GM18519 (cell line): ENCODE data around the gene SERGEF.

Experiments
- ATAC-seq: cut with Tn5 transposase; IDR thresholded peaks from one replicate; pipeline ENCODE4 v1.9.1; 2021; ENCODE audit warnings: mild to moderate bottlenecking, moderate library complexity; ENCODE audit not compliant: unreplicated experiment, low FRiP score

SERGEF gene

DNA sequence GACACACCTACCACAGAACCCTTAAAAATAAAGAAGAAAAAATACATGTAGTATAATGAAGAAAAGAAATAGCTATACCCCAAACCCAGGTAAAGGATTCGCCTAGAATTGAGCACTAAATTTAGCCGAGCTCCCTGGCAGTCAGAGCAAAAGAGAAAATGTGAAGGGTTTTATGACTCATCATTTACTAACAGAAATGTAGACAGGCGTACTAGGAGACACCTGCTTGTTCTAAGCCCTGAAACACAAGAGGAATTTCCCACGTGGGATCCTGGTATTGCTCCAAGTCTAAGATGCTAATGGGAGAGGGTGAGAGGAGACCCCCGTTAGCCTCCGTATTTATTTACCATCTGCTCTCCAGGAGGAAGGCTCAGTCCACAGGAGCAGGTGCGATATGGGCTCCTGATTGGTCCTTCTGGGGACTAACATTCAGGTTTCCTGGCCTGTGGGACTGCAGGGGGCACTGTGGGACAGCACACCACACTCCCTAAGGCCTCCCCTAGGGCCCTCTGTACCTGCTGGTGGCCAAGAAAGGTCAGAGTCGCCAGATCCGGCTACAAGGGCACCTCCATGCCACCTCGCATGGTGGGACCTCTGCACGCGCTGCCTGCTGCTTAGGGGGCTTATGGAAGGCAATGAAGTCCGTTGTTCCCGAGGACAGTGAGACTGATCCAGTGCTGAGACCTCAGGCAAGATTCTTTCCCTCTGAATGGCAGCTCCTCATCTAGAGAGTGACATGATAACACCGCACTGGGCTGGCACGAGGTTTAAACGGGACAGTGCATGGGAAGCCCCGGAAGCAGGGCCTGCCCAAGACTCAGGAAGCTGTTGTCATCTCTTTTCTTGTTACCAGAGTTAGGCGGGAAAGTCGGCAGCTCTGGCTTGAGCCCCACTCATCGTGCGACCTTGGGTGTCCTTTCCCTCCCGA, 252.5 kb downstream of the SERGEF start:
- no peak for ATAC-seq

- ATAC-seq = no peak
Measured at GRCh38 chr11:17755891-17756290, 257.0 kb downstream of the SERGEF start.

GRCh38 chr11:17753641-17754040, 259.2 kb downstream of the SERGEF start:
- ATAC-seq = no peak

DNA sequence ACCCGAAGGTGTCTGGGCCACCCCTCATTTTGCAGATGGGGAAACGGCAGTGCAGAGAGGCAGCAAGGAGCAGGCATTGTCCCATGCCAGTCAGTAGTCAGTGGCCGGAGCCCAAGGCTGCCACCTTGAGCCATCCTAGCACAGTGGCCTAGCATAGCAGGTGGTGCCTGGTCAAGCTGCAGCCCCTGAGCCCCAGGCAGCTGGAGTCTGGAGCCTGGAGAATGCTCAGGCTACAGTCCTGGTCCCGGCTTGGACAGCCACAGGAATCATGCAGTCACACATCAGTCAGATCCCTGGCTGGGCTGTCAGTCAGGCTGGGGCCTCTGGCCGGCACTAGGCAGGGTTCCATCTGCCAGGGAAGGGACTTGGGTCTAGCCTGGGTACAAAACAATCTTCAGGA, 259.7 kb downstream of the SERGEF start:
- ATAC-seq = no peak

- ATAC-seq = no peak
Measured at GRCh38 chr11:17752144-17752543, 260.7 kb downstream of the SERGEF start.

GRCh38 chr11:17751558-17751957, 261.3 kb downstream of the SERGEF start:
- ATAC-seq = no peak

- ATAC-seq = no peak
Measured at GRCh38 chr11:17750801-17751165, 262.1 kb downstream of the SERGEF start.

GRCh38 chr11:17750013-17750800, 262.6 kb downstream of the SERGEF start:
- no peak for ATAC-seq

GRCh38 chr11:17748761-17749721, 263.8 kb downstream of the SERGEF start:
- no peak for ATAC-seq

DNA sequence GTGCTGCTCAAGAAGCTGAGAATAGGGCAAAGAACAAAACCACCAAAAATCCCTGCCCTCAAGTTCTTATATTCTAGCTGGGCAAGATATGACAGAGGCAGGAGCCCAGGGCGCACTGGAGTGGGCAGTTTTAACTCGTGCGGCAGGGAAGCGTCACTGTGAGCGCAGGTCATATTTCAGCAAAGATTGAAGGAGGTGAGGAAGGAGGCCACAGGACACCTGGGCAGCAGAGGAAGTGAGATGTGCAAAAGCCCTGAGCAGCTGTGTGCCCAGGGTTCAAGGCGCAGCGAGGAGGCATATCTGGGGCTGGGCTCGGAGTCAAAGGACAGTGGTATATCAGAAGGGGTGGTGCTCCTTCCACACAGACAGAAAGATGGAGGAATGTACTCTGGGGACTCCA, 264.8 kb downstream of the SERGEF start:
- ATAC-seq = no peak

GRCh38 chr11:17747131-17747955, 265.5 kb downstream of the SERGEF start:
- no peak for ATAC-seq

- ATAC-seq = no peak
Measured at GRCh38 chr11:17746096-17746495, 266.8 kb downstream of the SERGEF start.

DNA sequence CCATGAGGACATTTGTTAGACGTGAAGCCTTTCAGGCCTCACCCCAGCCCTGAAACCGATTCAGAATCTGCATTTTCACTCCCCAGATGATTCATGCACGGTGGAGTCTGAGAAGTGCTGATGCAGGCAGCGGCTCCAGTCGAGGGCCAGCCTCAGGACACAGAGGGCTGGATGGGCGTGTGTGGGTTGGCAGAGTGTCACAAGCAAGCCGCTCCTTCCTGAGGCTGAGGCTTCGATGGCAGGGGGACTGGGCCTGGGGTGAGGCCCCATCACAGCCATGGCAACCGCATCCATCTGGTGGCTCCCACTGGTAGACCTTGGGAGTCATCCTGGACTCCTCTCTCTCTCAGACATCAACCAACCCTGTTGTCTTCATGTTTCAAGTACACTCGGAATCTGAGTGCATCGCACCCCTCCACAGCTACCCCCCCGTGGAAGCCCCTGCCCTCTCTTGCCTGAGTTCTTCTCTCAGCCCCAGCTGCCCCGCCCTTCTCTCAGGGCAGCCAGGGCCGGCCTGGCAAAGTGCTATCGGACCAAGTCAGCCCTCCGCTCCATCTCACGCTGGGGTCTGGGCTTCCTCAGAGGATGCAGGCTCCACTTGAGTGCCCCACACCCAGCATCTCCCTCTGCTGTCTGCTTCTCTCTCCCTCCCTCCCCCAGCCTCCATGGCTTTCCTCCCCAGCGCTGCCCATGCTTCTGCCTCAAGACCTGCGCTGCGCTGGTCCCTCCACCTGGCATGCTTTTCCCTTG, 267.6 kb downstream of the SERGEF start:
- no peak for ATAC-seq

GRCh38 chr11:17744151-17744940, 268.5 kb downstream of the SERGEF start:
- no peak for ATAC-seq

- ATAC-seq = no peak
Measured at GRCh38 chr11:17743808-17744119, 269.1 kb downstream of the SERGEF start.

- ATAC-seq = no peak
Measured at GRCh38 chr11:17743026-17743807, 269.6 kb downstream of the SERGEF start.

DNA sequence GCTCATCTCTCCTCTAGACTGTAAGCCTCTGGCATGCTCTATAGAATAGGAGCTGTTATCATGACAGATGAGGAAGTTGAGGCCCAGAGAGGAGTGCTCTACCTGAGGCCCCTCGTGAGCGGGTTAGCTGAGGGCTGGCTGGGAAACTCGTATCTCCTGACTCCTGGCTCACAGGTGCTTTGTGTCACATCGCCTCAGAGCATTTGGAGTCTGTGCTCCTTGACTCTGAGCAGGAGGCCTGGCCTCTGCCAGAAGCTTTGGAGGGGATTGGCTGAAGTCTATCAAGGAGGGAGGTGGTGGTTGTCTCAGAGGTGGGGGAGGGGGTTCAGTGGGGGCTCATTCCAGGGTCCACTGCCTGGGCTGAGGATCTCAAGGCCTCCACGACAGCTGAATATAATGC, 270.8 kb downstream of the SERGEF start:
- ATAC-seq = no peak

- ATAC-seq = no peak
Measured at GRCh38 chr11:17741487-17741886, 271.4 kb downstream of the SERGEF start.
